GM23338 (cell line): ENCODE results near the gene C2CD4D. TPM values are rescaled to one million over a fixed set of nuclear protein-coding genes. Genes with fewer than 3 reads are reported as not detected.

ENCODE experiments used
- ATAC-seq: fragments of 200-7000 bp; cut with Tn5 transposase; 3 replicates; pipeline ENCODE4 v1.9.1; 2020
- DNase-seq: peaks from one replicate; pipeline ENCODE4 v3.0.0-alpha.2; 2015; ENCODE audit warnings: low spot score
- H2AFZ ChIP-seq: fragments of 200-600 bp; sonication (generic); 2 replicates; pipeline ENCODE4 v1.8.0; 2016; ENCODE audit warnings: antibody characterized with exemption, mild to moderate bottlenecking, moderate library complexity
- H3F3A ChIP-seq: fragments of 200-600 bp; sonication (generic); replicated peaks from 2 replicates; pipeline ENCODE4 v1.8.0; 2017; ENCODE audit warnings: antibody characterized with exemption, mixed run types, low read depth
- H3K27ac ChIP-seq: fragments of 200-600 bp; sonication (generic); 2 replicates; pipeline ENCODE4 v1.6.1; 2016; ENCODE audit warnings: low read depth
- H3K27me3 ChIP-seq: fragments of 200-600 bp; sonication (generic); 2 replicates; pipeline ENCODE4 v1.8.0; 2016; ENCODE audit warnings: mild to moderate bottlenecking, mixed run types, moderate library complexity; ENCODE audit not compliant: insufficient read depth
- H3K36me3 ChIP-seq: fragments of 200-600 bp; sonication (generic); 2 replicates; pipeline ENCODE4 v1.8.0; 2016; ENCODE audit warnings: mild to moderate bottlenecking; ENCODE audit not compliant: insufficient read depth
- H3K4me1 ChIP-seq: fragments of 200-600 bp; sonication (generic); 2 replicates; pipeline ENCODE4 v1.8.0; 2016; ENCODE audit warnings: mild to moderate bottlenecking, moderate library complexity; ENCODE audit not compliant: insufficient read depth
- H3K4me2 ChIP-seq: fragments of 200-600 bp; sonication (generic); 2 replicates; pipeline ENCODE4 v1.7.1; 2017; ENCODE audit warnings: mixed run types
- H3K4me3 ChIP-seq: fragments of 200-600 bp; sonication (generic); 2 replicates; pipeline ENCODE4 v1.6.1; 2016; ENCODE audit warnings: mixed run types
- H3K79me2 ChIP-seq: fragments of 200-600 bp; sonication (generic); replicated peaks from 2 replicates; pipeline ENCODE4 v1.8.0; 2017; ENCODE audit warnings: mild to moderate bottlenecking; ENCODE audit not compliant: insufficient read depth
- H3K9me2 ChIP-seq: fragments of 200-600 bp; sonication (generic); 2 replicates; pipeline ENCODE4 v1.8.0; 2017; ENCODE audit not compliant: insufficient read depth
- H4K20me1 ChIP-seq: fragments of 200-600 bp; sonication (generic); replicated peaks from 2 replicates; pipeline ENCODE4 v1.8.0; 2017; ENCODE audit warnings: mild to moderate bottlenecking; ENCODE audit not compliant: insufficient read depth
- H3K27ac Mint-ChIP-seq: 2 replicates; pipeline ENCODE4 v1.8.0; 2020; ENCODE audit warnings: inconsistent platforms, mild to moderate bottlenecking, moderate library complexity, mixed read lengths
- H3K27me3 Mint-ChIP-seq: 3 replicates; pipeline ENCODE4 v1.8.0; 2022; ENCODE audit warnings: low read depth, mild to moderate bottlenecking, moderate library complexity, mixed read lengths, inconsistent platforms; ENCODE audit not compliant: insufficient read depth, poor library complexity
- H3K36me3 Mint-ChIP-seq: 3 replicates; pipeline ENCODE4 v1.8.0; 2021; ENCODE audit warnings: low read depth, mild to moderate bottlenecking, inconsistent platforms, moderate library complexity, mixed read lengths
- H3K4me1 Mint-ChIP-seq: 3 replicates; pipeline ENCODE4 v1.8.0; 2020; ENCODE audit warnings: mild to moderate bottlenecking, inconsistent platforms, mixed read lengths
- H3K4me3 Mint-ChIP-seq: 3 replicates; pipeline ENCODE4 v1.8.0; 2021; ENCODE audit warnings: moderate library complexity, mild to moderate bottlenecking, inconsistent platforms, mixed read lengths
- H3K9me3 Mint-ChIP-seq: 3 replicates; pipeline ENCODE4 v1.8.0; 2020; ENCODE audit warnings: moderate library complexity, mild to moderate bottlenecking, inconsistent platforms, mixed read lengths
- CTCF ChIP-seq, 2 experiments: fragments of 200-600 bp in 1 of 2; sonication (generic) in 1 of 2; conservative IDR thresholded peaks; 2 replicates each; pipeline versions ENCODE4 v1.5.1 to v1.6.1; 2016 to 2017; ENCODE audit warnings: antibody characterized with exemption in 2 of 2, low read depth in 2 of 2, mild to moderate bottlenecking in 2 of 2, moderate library complexity in 1 of 2
- EZH2 ChIP-seq: fragments of 200-600 bp; sonication (generic); IDR thresholded peaks from one replicate; pipeline ENCODE4 v1.8.0; 2017; ENCODE audit warnings: antibody characterized with exemption, mild to moderate bottlenecking, low read depth; ENCODE audit not compliant: unreplicated experiment
- POLR2AphosphoS5 ChIP-seq: IDR thresholded peaks from 2 replicates; pipeline ENCODE4 v1.6.1; 2016; ENCODE audit warnings: antibody characterized with exemption, low read depth
- STAT1 ChIP-seq: IDR thresholded peaks from one replicate; pipeline ENCODE4 v1.6.1; 2016; ENCODE audit warnings: antibody characterized with exemption; ENCODE audit not compliant: unreplicated experiment
- ZNF331 ChIP-seq: fragments of 250-450 bp; sonication (Bioruptor Pico); IDR thresholded peaks from 2 replicates; pipeline ENCODE4 v1.5.0; 2020; ENCODE audit warnings: low read depth, mild to moderate bottlenecking, moderate library complexity
- polyA plus RNA-seq: library from polyadenylated mRNA; unstranded; fragments of >200 nt; fragmentation: Nextera tagmentation; extraction: Ambion mirVana; gene quantifications from 2 replicates; pipeline ENCODE4 v1.2.1, GENCODE V29; 2016
- total RNA-seq: library from RNA; depleted of rRNA; stranded (reverse); fragments of >200 nt; shearing (Covaris generic); gene quantifications from 2 replicates; pipeline ENCODE4 v1.2.3, GENCODE V29; 2014
- TF ChIP-seq, protein P1 (sequence below): fragments of 250-450 bp; sonication (Bioruptor Pico); IDR thresholded peaks from 2 replicates; pipeline ENCODE4 v1.5.0; 2020; ENCODE audit warnings: mild to moderate bottlenecking, moderate library complexity

Gene C2CD4D
- total and polyA plus RNA-seq, 2 experiments from 2014 or later, result 0.35 to 0.82 TPM

DNA sequence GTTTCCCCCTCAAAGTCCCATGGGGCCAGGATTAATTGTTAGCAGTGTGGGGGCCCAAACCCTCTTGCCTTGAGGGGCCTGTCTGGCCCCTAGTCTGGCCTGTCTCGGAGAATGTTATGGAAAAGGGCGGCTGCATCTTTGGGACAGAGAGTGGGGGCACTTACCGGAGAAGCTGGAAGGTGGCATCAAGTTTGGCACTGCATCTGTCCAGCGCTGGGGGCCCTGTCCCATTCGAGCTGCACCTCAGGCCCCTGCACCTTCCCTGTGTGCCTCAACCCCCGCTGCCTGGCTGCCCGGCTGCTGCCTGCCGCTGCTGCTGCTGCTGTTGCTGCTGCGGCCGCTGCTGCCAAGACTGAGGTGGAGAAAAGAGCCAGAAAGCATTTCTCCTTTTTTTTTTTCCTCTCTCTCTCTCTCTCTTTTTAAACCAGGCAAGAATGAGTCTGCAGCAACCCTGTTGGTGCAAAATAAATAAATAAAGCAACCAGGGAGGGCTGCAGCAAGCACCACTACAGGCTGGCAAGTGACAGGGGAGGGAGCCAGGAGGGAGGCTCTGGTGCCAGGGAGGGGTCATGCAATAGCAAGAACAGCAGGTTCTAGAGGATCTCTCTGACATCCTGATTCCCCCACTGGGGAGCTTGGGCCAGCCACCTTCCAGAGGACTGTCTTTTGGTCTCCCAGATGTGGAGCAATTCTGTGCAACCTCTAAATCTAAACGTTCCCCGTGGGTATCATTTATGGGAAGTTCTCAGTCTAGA, 34.4 kb downstream of the C2CD4D start, which contains the start of gene LINGO4:
Gene LINGO4, minus strand, starts transcription at position 354 of the 755 bp plus-strand sequence. CDS start 2,715 bp downstream, outside the sequence.
- DNase-seq, result no peak
- H3K9me2 ChIP-seq, result no peaks in the 10 kb centered on the region
- H3K4me3 Mint-ChIP-seq, result no peak within 1 kb of the TSS
- H3F3A ChIP-seq, result no peaks in the 10 kb centered on the region
- H3K36me3 ChIP-seq, result no peaks in the 10 kb centered on the region
- H3K27me3 Mint-ChIP-seq, result peaks cover 3% of the 10 kb centered on the region
- H3K4me1 Mint-ChIP-seq, result peaks cover 15% of the 10 kb centered on the region
- no peak within 1 kb of the TSS for H3K27ac Mint-ChIP-seq
- no peak within 1 kb of the TSS for H3K27ac ChIP-seq
- H3K4me1 ChIP-seq, result peaks cover 6% of the 10 kb centered on the region
- no peaks in the 10 kb centered on the region for H4K20me1 ChIP-seq
- H3K79me2 ChIP-seq, result no peaks in the 10 kb centered on the region
- no peaks in the 10 kb centered on the region for H3K27me3 ChIP-seq
- TF ChIP-seq, protein P1, sequence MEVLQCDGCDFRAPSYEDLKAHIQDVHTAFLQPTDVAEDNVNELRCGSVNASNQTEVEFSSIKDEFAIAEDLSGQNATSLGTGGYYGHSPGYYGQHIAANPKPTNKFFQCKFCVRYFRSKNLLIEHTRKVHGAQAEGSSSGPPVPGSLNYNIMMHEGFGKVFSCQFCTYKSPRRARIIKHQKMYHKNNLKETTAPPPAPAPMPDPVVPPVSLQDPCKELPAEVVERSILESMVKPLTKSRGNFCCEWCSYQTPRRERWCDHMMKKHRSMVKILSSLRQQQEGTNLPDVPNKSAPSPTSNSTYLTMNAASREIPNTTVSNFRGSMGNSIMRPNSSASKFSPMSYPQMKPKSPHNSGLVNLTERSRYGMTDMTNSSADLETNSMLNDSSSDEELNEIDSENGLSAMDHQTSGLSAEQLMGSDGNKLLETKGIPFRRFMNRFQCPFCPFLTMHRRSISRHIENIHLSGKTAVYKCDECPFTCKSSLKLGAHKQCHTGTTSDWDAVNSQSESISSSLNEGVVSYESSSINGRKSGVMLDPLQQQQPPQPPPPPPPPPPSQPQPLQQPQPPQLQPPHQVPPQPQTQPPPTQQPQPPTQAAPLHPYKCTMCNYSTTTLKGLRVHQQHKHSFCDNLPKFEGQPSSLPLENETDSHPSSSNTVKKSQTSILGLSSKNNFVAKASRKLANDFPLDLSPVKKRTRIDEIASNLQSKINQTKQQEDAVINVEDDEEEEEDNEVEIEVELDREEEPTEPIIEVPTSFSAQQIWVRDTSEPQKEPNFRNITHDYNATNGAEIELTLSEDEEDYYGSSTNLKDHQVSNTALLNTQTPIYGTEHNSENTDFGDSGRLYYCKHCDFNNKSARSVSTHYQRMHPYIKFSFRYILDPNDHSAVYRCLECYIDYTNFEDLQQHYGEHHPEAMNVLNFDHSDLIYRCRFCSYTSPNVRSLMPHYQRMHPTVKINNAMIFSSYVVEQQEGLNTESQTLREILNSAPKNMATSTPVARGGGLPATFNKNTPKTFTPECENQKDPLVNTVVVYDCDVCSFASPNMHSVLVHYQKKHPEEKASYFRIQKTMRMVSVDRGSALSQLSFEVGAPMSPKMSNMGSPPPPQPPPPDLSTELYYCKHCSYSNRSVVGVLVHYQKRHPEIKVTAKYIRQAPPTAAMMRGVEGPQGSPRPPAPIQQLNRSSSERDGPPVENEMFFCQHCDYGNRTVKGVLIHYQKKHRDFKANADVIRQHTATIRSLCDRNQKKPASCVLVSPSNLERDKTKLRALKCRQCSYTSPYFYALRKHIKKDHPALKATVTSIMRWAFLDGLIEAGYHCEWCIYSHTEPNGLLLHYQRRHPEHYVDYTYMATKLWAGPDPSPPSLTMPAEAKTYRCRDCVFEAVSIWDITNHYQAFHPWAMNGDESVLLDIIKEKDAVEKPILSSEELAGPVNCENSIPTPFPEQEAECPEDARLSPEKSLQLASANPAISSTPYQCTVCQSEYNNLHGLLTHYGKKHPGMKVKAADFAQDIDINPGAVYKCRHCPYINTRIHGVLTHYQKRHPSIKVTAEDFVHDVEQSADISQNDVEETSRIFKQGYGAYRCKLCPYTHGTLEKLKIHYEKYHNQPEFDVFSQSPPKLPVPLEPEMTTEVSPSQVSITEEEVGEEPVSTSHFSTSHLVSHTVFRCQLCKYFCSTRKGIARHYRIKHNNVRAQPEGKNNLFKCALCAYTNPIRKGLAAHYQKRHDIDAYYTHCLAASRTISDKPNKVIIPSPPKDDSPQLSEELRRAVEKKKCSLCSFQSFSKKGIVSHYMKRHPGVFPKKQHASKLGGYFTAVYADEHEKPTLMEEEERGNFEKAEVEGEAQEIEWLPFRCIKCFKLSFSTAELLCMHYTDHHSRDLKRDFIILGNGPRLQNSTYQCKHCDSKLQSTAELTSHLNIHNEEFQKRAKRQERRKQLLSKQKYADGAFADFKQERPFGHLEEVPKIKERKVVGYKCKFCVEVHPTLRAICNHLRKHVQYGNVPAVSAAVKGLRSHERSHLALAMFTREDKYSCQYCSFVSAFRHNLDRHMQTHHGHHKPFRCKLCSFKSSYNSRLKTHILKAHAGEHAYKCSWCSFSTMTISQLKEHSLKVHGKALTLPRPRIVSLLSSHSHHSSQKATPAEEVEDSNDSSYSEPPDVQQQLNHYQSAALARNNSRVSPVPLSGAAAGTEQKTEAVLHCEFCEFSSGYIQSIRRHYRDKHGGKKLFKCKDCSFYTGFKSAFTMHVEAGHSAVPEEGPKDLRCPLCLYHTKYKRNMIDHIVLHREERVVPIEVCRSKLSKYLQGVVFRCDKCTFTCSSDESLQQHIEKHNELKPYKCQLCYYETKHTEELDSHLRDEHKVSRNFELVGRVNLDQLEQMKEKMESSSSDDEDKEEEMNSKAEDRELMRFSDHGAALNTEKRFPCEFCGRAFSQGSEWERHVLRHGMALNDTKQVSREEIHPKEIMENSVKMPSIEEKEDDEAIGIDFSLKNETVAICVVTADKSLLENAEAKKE (CRISPR knock-in tag), result no peak
- TF ChIP-seq STAT1, result no peak
- no peak for TF ChIP-seq CTCF (conservative IDR thresholded peaks at IDR 0.05; ENCODE audit: low read depth in 2 of 2)
- TF ChIP-seq POLR2AphosphoS5, result no peak
- no peak for TF ChIP-seq EZH2
- TF ChIP-seq ZNF331 (CRISPR knock-in tag), result no peak
- H2AFZ ChIP-seq, result no peak within 1 kb of the TSS
- H3K4me2 ChIP-seq, result no peak within 1 kb of the TSS
- ATAC-seq, result no peak
- no peaks in the 10 kb centered on the region for H3K36me3 Mint-ChIP-seq
- no peaks in the 10 kb centered on the region for H3K9me3 Mint-ChIP-seq
- no peak within 1 kb of the TSS for H3K4me3 ChIP-seq
